Measurements from ENCODE around the gene NIBAN1. TPM values are rescaled to one million over a fixed set of nuclear protein-coding genes. Genes with fewer than 3 reads are reported as not detected.

Gene NIBAN1
- total and polyA plus RNA-seq, 9 of the 15 experiments (the other 6 are each of a cell fraction or from before 2014, with no cell fraction given): 1.5 to 26.6 (median 16.2) TPM

DNA sequence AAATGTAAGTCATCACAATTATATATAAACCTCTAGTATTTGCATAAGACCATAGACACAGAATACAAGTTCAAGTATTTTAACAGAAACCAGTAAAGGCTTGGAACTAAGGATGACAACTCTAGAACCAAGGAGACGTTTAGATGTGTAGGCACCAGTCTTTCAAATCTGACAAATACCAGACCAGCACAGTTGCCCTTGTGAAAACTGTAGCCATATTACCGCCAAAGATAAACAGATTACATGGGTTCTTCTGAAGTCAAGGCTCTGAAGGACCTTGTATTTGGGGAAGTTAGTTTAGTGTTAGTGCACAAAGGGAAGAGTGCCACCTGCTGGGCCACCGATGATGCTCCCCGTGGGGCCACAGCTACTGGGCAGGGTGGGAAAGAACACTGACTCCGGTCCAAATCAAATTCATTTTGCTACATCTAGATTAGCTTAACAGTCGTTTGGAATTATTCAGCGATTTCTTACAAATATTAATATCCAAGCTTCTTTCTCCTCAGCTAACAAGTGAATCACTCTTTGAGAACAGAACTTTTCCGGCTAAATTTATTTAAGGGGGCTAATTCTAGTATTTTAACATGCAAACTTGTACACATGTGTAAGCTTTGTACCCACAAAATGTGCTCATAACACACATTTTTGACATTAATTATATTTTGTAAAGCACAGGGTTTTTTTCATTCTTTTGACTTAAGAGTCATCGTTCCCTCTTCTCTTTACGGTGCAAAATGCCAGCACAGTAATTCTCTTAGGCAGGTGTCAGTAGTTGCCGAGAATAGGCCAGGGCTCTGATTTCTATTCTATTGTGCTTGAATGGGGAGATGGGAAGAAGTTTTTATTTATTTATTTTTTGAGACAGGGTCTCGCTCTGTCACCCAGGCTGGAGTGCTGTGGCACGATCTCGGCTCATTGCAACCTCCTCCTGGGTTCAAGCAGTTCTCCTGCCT, 8.0 kb upstream of the NIBAN1 start (continued):
- TF ChIP-seq ZNF511 (CRISPR knock-in tag; IDR thresholded peaks at IDR 0.05) (no peak), MEIS2 (IDR thresholded peaks at IDR 0.05; ENCODE audit: partially characterized antibody) (peak; percentile 35), KDM5B (IDR thresholded peaks at IDR 0.05; ENCODE audit: insufficient replicate concordance, low read depth, low read length) (no peak), VEZF1 (CRISPR knock-in tag; IDR thresholded peaks at IDR 0.05) (0 out of 2 replicates have a peak, but pooled peaks have one; percentile 30), ESRRA (IDR thresholded peaks at IDR 0.05; ENCODE audit: borderline replicate concordance, low read depth) (peak; percentile 48; the same call in 1 of the 2 replicates), EP300 (IDR thresholded peaks at IDR 0.05; ENCODE audit: low read length) (peak; percentile 60; the same call in 1 of the 2 replicates), PPARD (CRISPR knock-in tag; IDR thresholded peaks at IDR 0.05) (no peak), ZNF12 (CRISPR knock-in tag; IDR thresholded peaks at IDR 0.05) (no peak), ZNF175 (CRISPR knock-in tag; IDR thresholded peaks at IDR 0.05; ENCODE audit: low read depth) (no peak), XRCC5 (IDR thresholded peaks at IDR 0.05; ENCODE audit: low read depth, low read length) (peak; percentile 68; the same call in 1 of the 2 replicates), ZNF644 (tag; IDR thresholded peaks at IDR 0.05; ENCODE audit: low read depth) (0 out of 2 replicates have a peak, but pooled peaks have one; percentile 28), ATF1 (CRISPR knock-in tag; IDR thresholded peaks at IDR 0.05) (no peak), ATF1 (tag; IDR thresholded peaks at IDR 0.05) (peak; percentile 39; the same call in 1 of the 2 replicates), ARHGAP35 (IDR thresholded peaks at IDR 0.05; ENCODE audit: partially characterized antibody) (no peak), GABPB1 (CRISPR knock-in tag; IDR thresholded peaks at IDR 0.05) (peak; percentile 51; the same call in 1 of the 2 replicates), BRD9 (IDR thresholded peaks at IDR 0.05; ENCODE audit: low read depth, partially characterized antibody) (peak; percentile 50), ZNF668 (CRISPR knock-in tag; IDR thresholded peaks at IDR 0.05) (no peak)
- TF ChIP-seq, protein P1, sequence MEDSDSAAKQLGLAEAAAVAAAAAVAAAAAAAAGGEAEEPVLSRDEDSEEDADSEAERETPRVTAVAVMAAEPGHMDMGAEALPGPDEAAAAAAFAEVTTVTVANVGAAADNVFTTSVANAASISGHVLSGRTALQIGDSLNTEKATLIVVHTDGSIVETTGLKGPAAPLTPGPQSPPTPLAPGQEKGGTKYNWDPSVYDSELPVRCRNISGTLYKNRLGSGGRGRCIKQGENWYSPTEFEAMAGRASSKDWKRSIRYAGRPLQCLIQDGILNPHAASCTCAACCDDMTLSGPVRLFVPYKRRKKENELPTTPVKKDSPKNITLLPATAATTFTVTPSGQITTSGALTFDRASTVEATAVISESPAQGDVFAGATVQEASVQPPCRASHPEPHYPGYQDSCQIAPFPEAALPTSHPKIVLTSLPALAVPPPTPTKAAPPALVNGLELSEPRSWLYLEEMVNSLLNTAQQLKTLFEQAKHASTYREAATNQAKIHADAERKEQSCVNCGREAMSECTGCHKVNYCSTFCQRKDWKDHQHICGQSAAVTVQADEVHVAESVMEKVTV (CRISPR knock-in tag; IDR thresholded peaks at IDR 0.05): peak; percentile 91
- TF ChIP-seq, protein P2, sequence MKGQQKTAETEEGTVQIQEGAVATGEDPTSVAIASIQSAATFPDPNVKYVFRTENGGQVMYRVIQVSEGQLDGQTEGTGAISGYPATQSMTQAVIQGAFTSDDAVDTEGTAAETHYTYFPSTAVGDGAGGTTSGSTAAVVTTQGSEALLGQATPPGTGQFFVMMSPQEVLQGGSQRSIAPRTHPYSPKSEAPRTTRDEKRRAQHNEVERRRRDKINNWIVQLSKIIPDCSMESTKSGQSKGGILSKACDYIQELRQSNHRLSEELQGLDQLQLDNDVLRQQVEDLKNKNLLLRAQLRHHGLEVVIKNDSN (CRISPR knock-in tag; IDR thresholded peaks at IDR 0.05): no peak
- TF ChIP-seq, protein P3, sequence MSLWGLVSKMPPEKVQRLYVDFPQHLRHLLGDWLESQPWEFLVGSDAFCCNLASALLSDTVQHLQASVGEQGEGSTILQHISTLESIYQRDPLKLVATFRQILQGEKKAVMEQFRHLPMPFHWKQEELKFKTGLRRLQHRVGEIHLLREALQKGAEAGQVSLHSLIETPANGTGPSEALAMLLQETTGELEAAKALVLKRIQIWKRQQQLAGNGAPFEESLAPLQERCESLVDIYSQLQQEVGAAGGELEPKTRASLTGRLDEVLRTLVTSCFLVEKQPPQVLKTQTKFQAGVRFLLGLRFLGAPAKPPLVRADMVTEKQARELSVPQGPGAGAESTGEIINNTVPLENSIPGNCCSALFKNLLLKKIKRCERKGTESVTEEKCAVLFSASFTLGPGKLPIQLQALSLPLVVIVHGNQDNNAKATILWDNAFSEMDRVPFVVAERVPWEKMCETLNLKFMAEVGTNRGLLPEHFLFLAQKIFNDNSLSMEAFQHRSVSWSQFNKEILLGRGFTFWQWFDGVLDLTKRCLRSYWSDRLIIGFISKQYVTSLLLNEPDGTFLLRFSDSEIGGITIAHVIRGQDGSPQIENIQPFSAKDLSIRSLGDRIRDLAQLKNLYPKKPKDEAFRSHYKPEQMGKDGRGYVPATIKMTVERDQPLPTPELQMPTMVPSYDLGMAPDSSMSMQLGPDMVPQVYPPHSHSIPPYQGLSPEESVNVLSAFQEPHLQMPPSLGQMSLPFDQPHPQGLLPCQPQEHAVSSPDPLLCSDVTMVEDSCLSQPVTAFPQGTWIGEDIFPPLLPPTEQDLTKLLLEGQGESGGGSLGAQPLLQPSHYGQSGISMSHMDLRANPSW (CRISPR knock-in tag; IDR thresholded peaks at IDR 0.05): no peak

Data from K562 (cell line).